ENCODE measurements around the gene ARMC7. TPM values are rescaled to one million over a fixed set of nuclear protein-coding genes. Genes with fewer than 3 reads are reported as not detected.
"Not testable (repeated sequence)": the region's sequence is repeated elsewhere in the genome, so short reads cannot be mapped to it uniquely, and the experiment has no call there.

ARMC7 gene
- total RNA-seq, 2 donors from 2014 or later, result 20.5 to 20.7 TPM

DNA sequence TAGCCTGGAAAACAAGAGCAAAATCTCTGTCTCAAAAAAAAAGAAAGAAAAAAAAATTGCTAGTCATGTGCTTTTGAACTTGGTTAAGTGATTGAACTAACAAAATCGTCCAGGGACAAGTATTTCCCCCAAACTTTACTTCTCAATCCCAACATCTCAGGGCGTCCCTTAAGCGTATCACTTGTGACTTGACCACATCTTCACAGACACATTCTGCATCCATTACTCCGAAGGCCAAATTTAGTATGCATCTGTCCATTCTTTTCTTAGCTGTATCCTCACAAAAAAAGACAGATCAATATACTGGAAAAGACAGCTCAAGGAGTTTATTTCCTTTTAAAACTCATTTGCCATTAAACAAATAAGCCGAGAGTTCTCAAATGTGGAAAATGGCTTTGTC lies 50.4 kb downstream of the ARMC7 start:
- intact Hi-C loops (cut with DNase I), result no loop called here

DNA sequence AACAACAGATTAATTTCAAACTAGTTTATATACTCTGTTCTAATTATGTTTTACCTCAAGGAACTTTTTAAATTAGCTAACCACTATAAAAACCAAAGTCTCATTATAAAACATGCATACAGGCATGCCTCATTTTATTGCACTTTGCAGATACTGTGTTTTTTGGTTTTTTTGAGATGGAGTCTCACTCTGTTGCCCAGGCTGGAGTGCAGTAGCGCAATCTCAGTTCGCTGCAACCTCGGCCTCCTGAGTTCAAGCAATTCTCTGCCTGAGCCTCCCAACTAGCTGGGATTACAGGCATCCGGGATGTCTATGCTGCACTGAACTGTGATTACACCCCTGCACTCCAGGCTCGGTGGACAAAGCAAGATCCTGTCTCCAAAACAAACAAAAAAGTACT lies 53.3 kb downstream of the ARMC7 start:
- H3K36me3 ChIP-seq, result no peaks in the 10 kb centered on the region
- no peak overlapping the region for H3K27ac ChIP-seq
- H3K4me1 ChIP-seq, result no peaks in the 10 kb centered on the region
- no peak for DNase-seq
- H3K4me3 ChIP-seq, result no peak overlapping the region
- TF ChIP-seq, protein P1, sequence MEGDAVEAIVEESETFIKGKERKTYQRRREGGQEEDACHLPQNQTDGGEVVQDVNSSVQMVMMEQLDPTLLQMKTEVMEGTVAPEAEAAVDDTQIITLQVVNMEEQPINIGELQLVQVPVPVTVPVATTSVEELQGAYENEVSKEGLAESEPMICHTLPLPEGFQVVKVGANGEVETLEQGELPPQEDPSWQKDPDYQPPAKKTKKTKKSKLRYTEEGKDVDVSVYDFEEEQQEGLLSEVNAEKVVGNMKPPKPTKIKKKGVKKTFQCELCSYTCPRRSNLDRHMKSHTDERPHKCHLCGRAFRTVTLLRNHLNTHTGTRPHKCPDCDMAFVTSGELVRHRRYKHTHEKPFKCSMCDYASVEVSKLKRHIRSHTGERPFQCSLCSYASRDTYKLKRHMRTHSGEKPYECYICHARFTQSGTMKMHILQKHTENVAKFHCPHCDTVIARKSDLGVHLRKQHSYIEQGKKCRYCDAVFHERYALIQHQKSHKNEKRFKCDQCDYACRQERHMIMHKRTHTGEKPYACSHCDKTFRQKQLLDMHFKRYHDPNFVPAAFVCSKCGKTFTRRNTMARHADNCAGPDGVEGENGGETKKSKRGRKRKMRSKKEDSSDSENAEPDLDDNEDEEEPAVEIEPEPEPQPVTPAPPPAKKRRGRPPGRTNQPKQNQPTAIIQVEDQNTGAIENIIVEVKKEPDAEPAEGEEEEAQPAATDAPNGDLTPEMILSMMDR (IDR thresholded peaks at IDR 0.05), result no peak
- H3K9ac ChIP-seq (ENCODE audit: low read depth in 2 of 2, low read length in 2 of 2), result no peak overlapping the region
- H3K27me3 ChIP-seq, result no peaks in the 10 kb centered on the region
- intact Hi-C loops (cut with DNase I), result no loop called here
- no peaks in the 10 kb centered on the region for H3K9me3 ChIP-seq

More for the DNA sequence above, 50.4 kb downstream of the ARMC7 start:
- H3K27ac ChIP-seq, result no peak overlapping the region
- TF ChIP-seq, protein P1 (IDR thresholded peaks at IDR 0.05), result no peak
- no peak overlapping the region for H3K4me3 ChIP-seq
- H3K9ac ChIP-seq (ENCODE audit: low read depth in 2 of 2, low read length in 2 of 2), result no peak overlapping the region
- H3K9me3 ChIP-seq, result no peaks in the 10 kb centered on the region
- H3K4me1 ChIP-seq, result no peaks in the 10 kb centered on the region
- no peaks in the 10 kb centered on the region for H3K36me3 ChIP-seq
- DNase-seq, result no peak
- no peaks in the 10 kb centered on the region for H3K27me3 ChIP-seq

DNA sequence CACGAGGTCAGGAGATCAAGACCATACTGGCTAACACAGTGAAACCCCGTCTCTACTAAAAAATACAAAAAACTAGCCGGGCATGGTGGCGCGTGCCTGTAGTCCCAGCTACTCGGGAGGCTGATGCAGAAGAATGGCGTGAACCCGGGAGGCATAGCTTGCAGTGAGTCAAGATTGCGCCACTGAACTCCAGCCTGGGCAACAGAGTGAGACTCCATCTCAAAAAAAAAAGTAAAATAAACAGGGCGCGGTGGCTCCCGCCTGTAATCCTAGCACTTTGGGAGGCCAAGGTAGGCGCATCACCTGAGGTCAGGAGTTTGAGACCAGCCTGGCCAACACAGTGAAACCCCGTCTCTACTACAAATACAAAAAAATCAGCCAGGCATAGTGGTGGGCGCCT lies 54.8 kb downstream of the ARMC7 start:
- intact Hi-C loops (cut with DNase I); DNase-seq; H3K36me3 ChIP-seq; H3K27me3 ChIP-seq; H3K4me1 ChIP-seq; H3K27ac ChIP-seq; H3K4me3 ChIP-seq; H3K9me3 ChIP-seq; H3K9ac ChIP-seq (ENCODE audit: low read depth in 2 of 2, low read length in 2 of 2): not testable (repeated sequence)

DNA sequence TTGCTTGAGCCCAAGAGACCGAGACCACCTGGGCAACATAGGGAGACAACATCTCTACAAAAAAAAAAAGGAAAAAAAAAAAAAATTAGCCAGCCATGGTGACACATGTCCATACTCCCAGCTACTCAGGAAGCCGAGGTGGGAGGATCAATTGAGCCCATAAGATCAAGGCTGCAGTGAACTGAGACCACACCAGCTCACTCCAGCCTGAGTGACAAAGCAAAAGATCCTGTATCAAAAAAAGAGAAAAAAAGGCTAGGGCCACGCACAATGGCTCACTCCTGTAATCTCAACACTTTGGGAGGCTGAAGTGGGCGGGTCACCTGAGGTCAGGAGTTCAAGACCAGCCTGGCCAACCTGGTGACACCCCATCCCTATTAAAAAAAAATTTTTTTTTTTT lies 59.2 kb downstream of the ARMC7 start:
- H3K4me1 ChIP-seq, result no peaks in the 10 kb centered on the region
- H3K27ac ChIP-seq, result no peak overlapping the region
- H3K27me3 ChIP-seq, result no peaks in the 10 kb centered on the region
- H3K4me3 ChIP-seq, result no peak overlapping the region
- peaks cover 14% of the 10 kb centered on the region for H3K36me3 ChIP-seq
- intact Hi-C loops (cut with DNase I), result no loop called here
- TF ChIP-seq, protein P1 (IDR thresholded peaks at IDR 0.05), result no peak
- H3K9me3 ChIP-seq, result no peaks in the 10 kb centered on the region
- H3K9ac ChIP-seq (ENCODE audit: low read depth in 2 of 2, low read length in 2 of 2), result no peak overlapping the region
- no peak for DNase-seq

DNA sequence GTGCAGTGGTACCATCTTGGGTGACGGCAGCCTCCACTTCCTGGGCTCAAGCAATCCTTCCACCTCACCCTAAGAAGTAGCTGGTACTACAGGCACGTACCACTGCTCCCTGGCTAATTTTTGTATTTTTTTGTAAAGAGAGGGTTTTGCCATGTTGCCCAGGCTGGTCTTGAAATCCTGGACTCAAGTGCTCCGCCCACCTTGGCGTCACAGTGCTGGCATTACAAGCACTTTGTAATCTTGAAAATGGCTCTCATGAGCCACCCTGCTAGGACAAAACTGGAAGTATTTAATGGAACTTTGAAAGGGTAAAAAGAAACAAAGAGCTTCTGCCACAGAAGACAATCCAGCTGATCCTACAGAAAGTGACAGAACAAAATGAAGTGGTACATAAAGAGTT lies 63.8 kb downstream of the ARMC7 start:
- H3K9me3 ChIP-seq, result no peaks in the 10 kb centered on the region
- peaks cover 26% of the 10 kb centered on the region for H3K36me3 ChIP-seq
- H3K4me3 ChIP-seq, result no peak overlapping the region
- no peak overlapping the region for H3K27ac ChIP-seq
- no peaks in the 10 kb centered on the region for H3K4me1 ChIP-seq
- DNase-seq, result no peak
- H3K27me3 ChIP-seq, result no peaks in the 10 kb centered on the region
- no peak overlapping the region for H3K9ac ChIP-seq (ENCODE audit: low read depth in 2 of 2, low read length in 2 of 2)
- intact Hi-C loops (cut with DNase I), result loop anchor here (5.0 kb wide), 1 partner anchor 61 kb away; no protein-coding TSS in a partner anchor
- TF ChIP-seq, protein P1 (IDR thresholded peaks at IDR 0.05), result no peak

DNA sequence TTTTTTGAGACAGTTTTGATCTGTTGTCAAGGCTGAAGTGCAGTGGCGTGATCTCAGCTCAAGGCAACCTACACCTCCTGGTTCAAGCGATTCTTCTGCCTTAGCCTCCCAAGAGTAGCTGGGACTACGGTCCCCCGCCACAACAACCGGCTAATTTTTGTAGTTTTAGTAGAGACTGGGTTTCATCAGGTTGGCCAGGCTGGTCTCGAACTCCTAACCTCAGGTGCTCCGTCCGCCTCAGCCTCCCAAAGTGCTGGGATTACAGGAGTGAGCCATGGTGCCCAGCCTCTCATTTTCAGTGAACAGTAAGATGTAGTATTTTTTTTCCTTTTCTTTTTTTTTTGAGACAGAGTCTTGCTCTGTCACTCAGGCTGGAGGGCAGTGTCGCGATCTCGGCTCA lies 65.2 kb downstream of the ARMC7 start:
- Histone ChIP-seq H3K9ac (ENCODE audit: low read depth in 2 of 2, low read length in 2 of 2) (no peak overlapping the region), H3K4me1 (no peaks in the 10 kb centered on the region), H3K27me3 (no peaks in the 10 kb centered on the region), H3K36me3 (peaks cover 26% of the 10 kb centered on the region), H3K4me3 (no peak overlapping the region), H3K27ac (no peak overlapping the region), H3K9me3 (no peaks in the 10 kb centered on the region)
- no peak for DNase-seq
- TF ChIP-seq, protein P1 (IDR thresholded peaks at IDR 0.05), result no peak
- intact Hi-C loops (cut with DNase I), result loop anchor here (5.0 kb wide), 1 partner anchor 63 kb away; no protein-coding TSS in a partner anchor

Data from colonic mucosa (tissue), 4 donors.